GM23248 (cell line): ENCODE measurements around the gene RAC2.

Source experiments
- EZH2 ChIP-seq: fragments of 200-600 bp; sonication (generic); IDR thresholded peaks from 2 replicates; pipeline ENCODE4 v1.6.1; 2018; ENCODE audit warnings: antibody characterized with exemption, mild to moderate bottlenecking; ENCODE audit not compliant: insufficient read depth, poor library complexity, severe bottlenecking
- EZH2phosphoT487 ChIP-seq: fragments of 200-600 bp; sonication (generic); IDR thresholded peaks from 2 replicates; pipeline ENCODE4 v1.6.1; 2018; ENCODE audit warnings: antibody characterized with exemption, moderate library complexity, mild to moderate bottlenecking, low read depth; ENCODE audit not compliant: insufficient read depth

GRCh38 chr22:37284126-37284804 is 40.2 kb upstream of the RAC2 start:
- TF ChIP-seq EZH2 = no peak
- TF ChIP-seq EZH2phosphoT487 = no peak
